SJSA1 (cell line): ENCODE measurements around the gene CX3CL1. TPM values are rescaled to one million over a fixed set of nuclear protein-coding genes. Genes with fewer than 3 reads are reported as not detected.
"Not testable (repeated sequence)": the region's sequence is repeated elsewhere in the genome, so short reads cannot be mapped to it uniquely, and the experiment has no call there.

Experiments used
- DNase-seq, 2 experiments: peaks; one replicate each; pipeline ENCODE4 v3.0.0-alpha.2; 2015 to 2020; ENCODE audit warnings: low spot score in 2 of 2, low read depth in 1 of 2
- H3K27ac ChIP-seq: fragments of 250-450 bp; sonication (Bioruptor Pico); 2 replicates; pipeline ENCODE4 v1.5.1; 2020; ENCODE audit warnings: mild to moderate bottlenecking, moderate library complexity
- H3K27me3 ChIP-seq: fragments of 250-450 bp; sonication (Bioruptor Pico); replicated peaks from 2 replicates; pipeline ENCODE4 v1.5.1; 2020; ENCODE audit warnings: mild to moderate bottlenecking, moderate library complexity
- H3K36me3 ChIP-seq: fragments of 250-450 bp; sonication (Bioruptor Pico); 2 replicates; pipeline ENCODE4 v1.5.1; 2020; ENCODE audit warnings: mild to moderate bottlenecking
- H3K4me1 ChIP-seq: fragments of 250-450 bp; sonication (Bioruptor Pico); replicated peaks from 2 replicates; pipeline ENCODE4 v1.6.1; 2021; ENCODE audit warnings: mild to moderate bottlenecking
- H3K4me3 ChIP-seq: fragments of 250-450 bp; sonication (Bioruptor Pico); 2 replicates; pipeline ENCODE4 v1.5.1; 2020; ENCODE audit warnings: mild to moderate bottlenecking
- H3K9me3 ChIP-seq: fragments of 250-450 bp; sonication (Bioruptor Pico); replicated peaks from 2 replicates; pipeline ENCODE4 v1.5.1; 2020; ENCODE audit warnings: mild to moderate bottlenecking
- total RNA-seq: library from RNA; depleted of rRNA; stranded (reverse); fragments of >200 nt; shearing (Covaris generic); gene quantifications from 2 replicates; pipeline ENCODE4 v1.2.3, GENCODE V29; 2014

CX3CL1 gene
- total RNA-seq, 1 experiment from 2014 or later = 0.18 TPM

DNA sequence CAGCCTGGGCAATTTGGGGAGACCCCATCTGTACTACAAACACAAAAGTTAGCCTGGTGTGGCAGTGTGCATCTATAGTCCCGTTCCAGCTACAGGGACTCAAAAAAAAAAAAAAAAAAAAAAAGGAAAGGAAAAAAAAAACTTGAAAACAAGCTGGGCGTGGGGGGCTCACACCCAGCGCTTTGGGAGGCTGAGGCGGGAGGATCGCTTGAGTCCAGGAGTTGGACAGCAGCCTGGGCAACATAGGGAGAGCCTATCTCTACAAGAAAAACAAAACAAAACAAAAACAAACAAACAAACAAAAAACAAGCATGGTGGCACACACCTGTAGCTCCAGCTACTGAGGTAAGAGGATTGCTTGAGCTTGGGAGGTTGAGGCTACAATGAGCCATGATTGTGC, 19.4 kb downstream of the CX3CL1 start:
- no peak for DNase-seq
- H3K9me3 ChIP-seq = no peaks in the 10 kb centered on the region; the same call in 1 of the 2 replicates
- H3K4me3 ChIP-seq = no peak overlapping the region
- H3K36me3 ChIP-seq = no peaks in the 10 kb centered on the region
- no peaks in the 10 kb centered on the region for H3K27me3 ChIP-seq
- peaks cover 11% of the 10 kb centered on the region for H3K4me1 ChIP-seq
- no peak overlapping the region for H3K27ac ChIP-seq

DNA sequence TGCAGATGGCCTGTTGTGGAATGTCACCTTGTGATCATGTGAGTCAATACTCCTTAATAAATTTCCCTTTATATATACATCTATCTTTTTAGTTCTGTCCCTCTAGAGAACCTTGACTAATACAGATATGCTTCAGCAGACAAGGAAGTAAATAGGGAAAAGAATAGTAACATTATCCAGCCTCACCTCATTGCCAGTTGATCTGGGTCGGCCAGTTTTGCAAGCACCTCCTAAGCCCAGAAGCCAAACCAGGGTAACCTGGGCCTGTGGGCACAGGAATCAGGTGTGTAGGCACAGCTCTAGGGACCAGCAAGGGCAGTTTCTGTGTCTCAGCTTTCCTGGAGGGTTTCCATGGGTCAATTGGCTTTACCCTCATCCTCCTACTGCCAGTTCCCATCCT, 20.4 kb downstream of the CX3CL1 start:
- Histone ChIP-seq H3K36me3 (no peaks in the 10 kb centered on the region), H3K4me1 (peaks cover 3% of the 10 kb centered on the region; the same call in 1 of the 2 replicates), H3K4me3 (no peak overlapping the region), H3K27ac (no peak overlapping the region), H3K27me3 (no peaks in the 10 kb centered on the region), H3K9me3 (no peaks in the 10 kb centered on the region; the same call in 1 of the 2 replicates)
- DNase-seq = no peak

DNA sequence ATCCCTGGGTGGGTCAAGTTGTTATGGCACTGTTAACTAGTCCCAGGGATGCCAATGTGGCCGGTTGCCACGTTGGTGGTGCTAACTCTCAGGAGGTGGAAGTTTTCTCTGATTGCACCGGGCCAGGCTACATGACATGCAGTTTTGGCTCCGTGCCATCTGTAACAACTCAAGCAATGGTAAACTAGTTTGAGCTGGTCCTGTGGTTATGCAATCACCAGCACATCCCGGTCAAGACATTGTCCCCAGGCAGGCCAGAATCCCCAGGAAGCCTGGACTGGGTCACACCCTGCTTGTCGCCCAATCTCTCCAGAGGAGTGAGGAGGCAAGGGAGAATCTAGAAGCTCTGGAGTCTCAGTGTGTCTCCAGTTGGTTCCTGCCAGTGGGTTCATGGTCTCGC, 22.2 kb downstream of the CX3CL1 start:
- no peaks in the 10 kb centered on the region for H3K27me3 ChIP-seq
- DNase-seq = no peak

DNA sequence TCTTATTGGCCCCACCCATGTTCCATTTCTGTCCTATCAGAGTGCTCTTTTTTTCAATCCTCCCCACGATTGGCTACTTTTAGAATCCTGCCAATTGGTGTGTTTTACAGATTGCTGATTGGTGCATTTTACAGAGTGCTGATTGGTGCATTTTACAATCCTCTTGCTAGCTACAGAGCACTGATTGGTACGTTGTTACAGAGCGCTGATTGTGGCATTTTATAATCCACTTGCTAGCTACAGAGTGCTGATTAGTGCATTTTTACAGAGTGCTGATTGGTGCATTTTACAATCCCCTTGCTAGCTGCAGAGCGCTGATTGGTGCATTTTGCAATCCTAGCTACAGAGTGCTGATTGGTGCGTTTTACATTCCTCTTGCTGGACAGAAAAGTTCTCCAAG, 22.7 kb downstream of the CX3CL1 start:
- Histone ChIP-seq H3K4me3 (no peak overlapping the region), H3K36me3 (no peaks in the 10 kb centered on the region), H3K4me1 (0 out of 2 replicates have a peak, but pooled peaks cover 3% of the 10 kb centered on the region), H3K27me3 (no peaks in the 10 kb centered on the region), H3K27ac (no peak overlapping the region), H3K9me3 (no peaks in the 10 kb centered on the region; the same call in 1 of the 2 replicates)
- no peak for DNase-seq

More for the DNA sequence above, 22.2 kb downstream of the CX3CL1 start:
- Histone ChIP-seq H3K9me3 (no peaks in the 10 kb centered on the region; the same call in 1 of the 2 replicates), H3K27ac (no peak overlapping the region), H3K4me1 (0 out of 2 replicates have a peak, but pooled peaks cover 3% of the 10 kb centered on the region), H3K36me3 (no peaks in the 10 kb centered on the region), H3K4me3 (no peak overlapping the region)

DNA sequence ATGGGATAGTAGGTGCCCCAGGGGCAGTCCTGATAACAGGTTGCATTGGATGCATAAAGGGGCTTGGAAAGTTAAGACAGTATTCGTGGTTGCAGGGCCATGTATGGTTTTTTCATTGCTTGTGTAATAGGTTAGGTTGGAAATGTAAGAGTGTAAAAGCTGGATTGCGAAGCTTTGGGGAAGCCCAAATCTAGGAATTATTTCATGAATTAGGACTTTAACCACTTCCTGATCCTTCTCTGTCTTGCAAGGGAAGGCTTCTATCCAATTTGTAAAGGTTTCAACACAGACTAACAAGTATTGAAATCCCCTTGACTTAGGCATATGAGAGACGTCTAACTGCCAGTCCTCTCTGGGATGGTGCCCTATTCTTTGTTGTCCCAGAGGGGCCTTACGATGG, 24.5 kb downstream of the CX3CL1 start:
- Histone ChIP-seq H3K4me3 (no peak overlapping the region), H3K27ac (no peak overlapping the region), H3K36me3 (no peaks in the 10 kb centered on the region), H3K9me3 (no peaks in the 10 kb centered on the region; the same call in 1 of the 2 replicates), H3K4me1 (0 out of 2 replicates have a peak, but pooled peaks cover 3% of the 10 kb centered on the region), H3K27me3 (no peaks in the 10 kb centered on the region)
- no peak for DNase-seq

DNA sequence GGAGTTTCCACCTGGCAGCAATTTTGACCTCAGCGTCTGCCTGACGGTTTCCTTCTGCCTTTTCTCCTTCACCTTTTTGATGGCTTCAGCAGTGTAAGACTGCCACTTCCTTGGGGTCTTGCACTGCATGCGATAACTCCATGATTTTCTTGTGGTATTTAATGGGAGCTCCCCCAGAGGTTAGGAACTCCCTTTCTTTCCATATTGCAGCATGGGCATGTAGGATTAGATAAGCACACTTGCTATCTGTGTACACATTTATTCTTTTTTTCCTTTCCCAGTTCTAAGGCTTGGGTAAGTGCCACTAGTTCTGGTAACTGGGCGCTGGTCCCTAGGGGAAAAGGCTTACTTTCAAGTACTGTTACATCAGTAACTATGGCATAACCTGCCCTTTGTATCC, 25.2 kb downstream of the CX3CL1 start:
- H3K27ac ChIP-seq, DNase-seq, H3K36me3 ChIP-seq, H3K27me3 ChIP-seq, H3K4me3 ChIP-seq, H3K9me3 ChIP-seq, H3K4me1 ChIP-seq: not testable (repeated sequence)

DNA sequence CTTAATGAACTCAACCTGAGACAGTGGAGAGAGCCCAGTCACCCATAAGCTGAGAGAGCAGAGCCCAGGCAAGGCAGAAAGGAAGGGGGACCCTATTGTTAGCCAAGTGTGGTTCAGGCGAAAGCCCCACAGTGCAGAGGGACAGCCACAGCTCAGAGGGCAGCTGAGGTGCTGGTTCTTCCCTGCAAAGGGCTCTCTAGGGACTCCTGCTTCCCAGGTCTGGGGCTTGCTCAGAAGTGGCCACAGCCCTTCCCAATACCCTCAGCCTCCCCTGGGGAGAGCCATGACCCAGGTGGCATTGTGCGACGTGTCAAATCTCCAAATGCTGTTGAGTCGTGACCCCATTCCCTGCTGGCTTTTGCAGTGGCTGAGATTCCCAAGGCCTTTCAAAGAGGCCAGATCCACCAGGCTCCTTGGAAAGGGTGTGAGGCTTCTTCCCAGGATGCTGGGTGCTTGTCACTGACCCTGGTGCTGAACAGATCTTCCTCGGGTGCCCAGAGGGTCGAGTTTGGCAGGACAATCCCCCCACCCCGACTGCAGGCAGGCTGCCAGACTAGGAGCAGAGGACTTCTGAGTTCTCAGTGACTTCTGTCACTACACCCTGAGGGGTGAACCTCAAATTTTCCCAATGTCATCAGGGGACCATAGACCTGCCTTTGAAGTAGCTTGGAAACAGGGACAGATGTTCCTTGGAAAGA, 29.8 kb downstream of the CX3CL1 start:
- no peaks in the 10 kb centered on the region for H3K9me3 ChIP-seq
- DNase-seq = no peak
- no peak overlapping the region for H3K4me3 ChIP-seq
- H3K36me3 ChIP-seq = no peaks in the 10 kb centered on the region
- H3K27ac ChIP-seq = no peak overlapping the region
- no peaks in the 10 kb centered on the region for H3K4me1 ChIP-seq
- H3K27me3 ChIP-seq = peaks cover 4% of the 10 kb centered on the region; the same call in 1 of the 2 replicates

DNA sequence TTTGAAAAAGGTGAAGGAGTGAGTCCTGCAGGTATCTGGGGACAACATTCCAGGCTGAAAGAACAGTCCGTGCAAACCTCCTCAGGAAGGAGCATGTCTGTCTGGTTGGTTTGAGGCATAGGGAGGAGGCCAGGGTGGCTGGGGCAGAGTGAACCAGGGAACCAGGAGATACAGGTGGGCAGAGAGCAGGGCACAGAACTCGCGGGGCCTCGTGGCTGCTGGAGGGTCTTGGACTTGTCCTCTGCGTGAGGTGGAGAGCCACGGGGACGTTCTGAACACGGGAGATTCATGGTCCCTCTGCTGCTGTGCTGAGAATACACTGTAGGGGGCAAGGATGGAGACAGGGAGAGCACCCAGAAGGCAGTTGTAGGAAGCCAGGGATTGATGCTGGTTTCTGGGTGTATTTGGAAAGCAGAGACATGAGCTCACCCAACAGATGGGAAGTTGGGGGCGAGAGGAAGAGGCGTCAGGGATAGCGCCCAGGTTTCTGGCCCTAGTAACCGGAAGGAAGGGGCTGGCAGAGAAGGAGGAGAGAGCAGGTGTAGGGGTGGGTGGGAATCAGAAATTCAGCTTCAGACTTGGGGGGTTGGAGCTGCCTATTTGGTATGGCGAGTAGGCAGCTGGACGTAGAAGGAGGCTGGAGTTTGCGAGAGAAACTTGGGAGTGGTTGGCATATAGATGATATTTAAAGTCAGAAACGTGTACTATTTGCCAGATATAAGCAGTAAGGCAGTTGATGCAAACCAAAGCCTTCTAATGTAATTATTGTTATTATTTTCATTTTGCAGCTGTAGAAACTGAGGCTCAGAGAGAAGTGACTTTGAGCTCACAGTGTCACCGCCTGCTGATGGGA, 31.9 kb downstream of the CX3CL1 start, which contains the start of gene CCL17:
Gene CCL17, plus strand, starts transcription at position 803 of the 853 bp plus-strand sequence. CDS start 9,166 bp downstream, outside the sequence.
- Histone ChIP-seq H3K9me3 (no peaks in the 10 kb centered on the region), H3K27ac (no peak within 1 kb of the TSS), H3K36me3 (no peaks in the 10 kb centered on the region), H3K4me1 (no peaks in the 10 kb centered on the region), H3K27me3 (peaks cover 4% of the 10 kb centered on the region; the same call in 1 of the 2 replicates), H3K4me3 (no peak within 1 kb of the TSS)
- no peak for DNase-seq

DNA sequence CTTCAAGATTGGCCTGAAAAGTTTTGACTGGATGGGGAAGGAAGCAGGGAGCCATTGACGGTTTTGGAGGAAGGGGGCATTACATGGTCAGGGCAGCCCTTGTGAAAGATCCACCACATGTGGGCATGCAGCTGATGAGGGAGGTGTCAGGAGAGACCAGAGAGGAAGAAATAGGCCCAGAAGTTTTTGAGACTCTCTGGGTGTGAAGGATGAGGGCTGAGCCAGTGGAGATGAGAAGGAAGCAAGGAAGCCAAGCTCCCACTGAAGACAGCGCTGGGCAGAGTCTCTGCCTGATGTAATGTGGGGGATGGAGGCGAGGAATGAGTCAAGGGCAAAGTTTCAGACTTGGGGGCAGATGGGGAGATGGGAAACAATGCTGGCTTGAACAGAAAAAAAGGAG, 32.8 kb downstream of the CX3CL1 start:
- Histone ChIP-seq H3K27me3 (peaks cover 4% of the 10 kb centered on the region; the same call in 1 of the 2 replicates), H3K4me3 (no peak overlapping the region), H3K9me3 (no peaks in the 10 kb centered on the region), H3K36me3 (no peaks in the 10 kb centered on the region), H3K27ac (no peak overlapping the region), H3K4me1 (no peaks in the 10 kb centered on the region)
- no peak for DNase-seq

DNA sequence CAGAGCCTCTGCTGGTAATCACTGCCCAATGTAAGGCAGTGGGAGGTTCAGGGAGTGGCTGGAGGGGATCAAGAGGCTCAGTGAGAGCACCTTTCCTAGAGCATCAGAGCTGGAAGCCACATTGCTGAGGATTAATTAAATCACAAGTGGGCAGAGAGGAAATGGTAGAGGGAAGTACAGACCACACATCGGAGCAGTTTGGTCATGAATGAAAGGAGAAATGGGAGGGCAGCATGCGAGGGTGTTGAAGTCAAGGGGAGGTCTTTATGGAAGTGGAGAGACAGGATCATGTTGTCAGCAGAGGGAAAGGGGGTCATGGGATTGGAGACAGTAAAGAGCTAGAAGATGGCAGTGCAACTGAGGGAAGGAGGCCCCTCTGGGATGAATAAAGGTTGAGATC, 34.6 kb downstream of the CX3CL1 start:
- Histone ChIP-seq H3K36me3 (no peaks in the 10 kb centered on the region), H3K9me3 (no peaks in the 10 kb centered on the region), H3K27me3 (peaks cover 4% of the 10 kb centered on the region; the same call in 1 of the 2 replicates), H3K4me1 (no peaks in the 10 kb centered on the region), H3K4me3 (no peak overlapping the region), H3K27ac (no peak overlapping the region)
- no peak for DNase-seq

DNA sequence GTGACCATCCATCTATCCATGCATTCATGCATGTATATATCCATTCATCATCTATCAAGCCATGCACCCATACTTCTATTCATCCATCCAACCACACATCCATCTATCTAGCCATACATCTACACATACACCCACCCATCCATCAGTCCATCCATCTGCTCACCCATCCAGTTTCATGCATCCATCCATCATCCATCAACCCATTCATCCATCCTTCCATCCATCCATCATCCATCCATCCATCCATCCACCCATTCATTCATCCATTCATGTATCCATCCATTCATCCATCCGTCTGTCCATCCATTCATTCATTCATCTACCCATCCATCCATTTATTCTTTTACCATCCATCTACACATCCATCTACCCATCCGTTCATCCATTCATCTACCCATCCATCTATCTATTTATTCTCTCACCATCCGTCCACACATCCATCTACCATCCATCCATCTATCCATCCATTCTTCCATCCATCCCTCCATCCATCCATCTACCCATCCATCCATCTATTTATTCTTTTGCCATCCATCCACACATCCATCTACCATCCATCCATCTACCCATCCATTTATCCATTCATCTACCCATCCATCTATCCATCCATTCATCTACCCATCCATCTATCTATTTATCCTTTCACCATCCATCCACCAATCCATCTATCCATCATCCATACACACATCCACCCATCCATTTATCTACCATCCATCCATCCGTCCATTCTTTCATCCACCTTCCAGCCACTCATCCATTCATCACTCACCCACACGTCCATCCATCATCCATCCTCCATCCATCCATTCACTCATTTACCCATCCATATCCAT, 35.4 kb downstream of the CX3CL1 start:
- H3K27me3 ChIP-seq = no peaks in the 10 kb centered on the region; the same call in 1 of the 2 replicates
- H3K4me3 ChIP-seq = no peak overlapping the region
- no peak overlapping the region for H3K27ac ChIP-seq
- H3K9me3 ChIP-seq = no peaks in the 10 kb centered on the region
- H3K4me1 ChIP-seq = no peaks in the 10 kb centered on the region
- no peaks in the 10 kb centered on the region for H3K36me3 ChIP-seq
- DNase-seq = no peak

DNA sequence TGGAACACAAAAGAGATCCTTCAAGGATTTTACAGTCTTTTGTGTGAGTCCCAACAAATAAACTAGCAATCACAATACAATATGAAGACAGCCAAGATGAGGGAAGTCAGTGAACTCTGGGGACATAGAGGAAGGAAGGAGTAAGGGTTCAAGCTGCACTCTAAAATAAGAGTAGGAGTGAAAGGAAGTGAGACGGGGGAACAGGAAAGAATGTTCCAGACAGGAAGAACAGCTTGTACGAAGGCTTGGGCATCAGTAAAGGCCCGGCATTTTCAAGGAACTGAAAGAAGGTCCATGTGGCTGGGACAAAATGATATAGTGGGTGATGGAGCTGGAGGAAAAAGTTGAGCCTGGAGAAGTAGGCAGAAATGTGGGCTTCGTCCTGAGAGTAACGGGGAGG, 36.8 kb downstream of the CX3CL1 start:
- Histone ChIP-seq H3K4me1 (no peaks in the 10 kb centered on the region), H3K4me3 (no peak overlapping the region), H3K27me3 (no peaks in the 10 kb centered on the region; the same call in 1 of the 2 replicates), H3K27ac (no peak overlapping the region), H3K9me3 (no peaks in the 10 kb centered on the region), H3K36me3 (no peaks in the 10 kb centered on the region)
- DNase-seq = no peak

DNA sequence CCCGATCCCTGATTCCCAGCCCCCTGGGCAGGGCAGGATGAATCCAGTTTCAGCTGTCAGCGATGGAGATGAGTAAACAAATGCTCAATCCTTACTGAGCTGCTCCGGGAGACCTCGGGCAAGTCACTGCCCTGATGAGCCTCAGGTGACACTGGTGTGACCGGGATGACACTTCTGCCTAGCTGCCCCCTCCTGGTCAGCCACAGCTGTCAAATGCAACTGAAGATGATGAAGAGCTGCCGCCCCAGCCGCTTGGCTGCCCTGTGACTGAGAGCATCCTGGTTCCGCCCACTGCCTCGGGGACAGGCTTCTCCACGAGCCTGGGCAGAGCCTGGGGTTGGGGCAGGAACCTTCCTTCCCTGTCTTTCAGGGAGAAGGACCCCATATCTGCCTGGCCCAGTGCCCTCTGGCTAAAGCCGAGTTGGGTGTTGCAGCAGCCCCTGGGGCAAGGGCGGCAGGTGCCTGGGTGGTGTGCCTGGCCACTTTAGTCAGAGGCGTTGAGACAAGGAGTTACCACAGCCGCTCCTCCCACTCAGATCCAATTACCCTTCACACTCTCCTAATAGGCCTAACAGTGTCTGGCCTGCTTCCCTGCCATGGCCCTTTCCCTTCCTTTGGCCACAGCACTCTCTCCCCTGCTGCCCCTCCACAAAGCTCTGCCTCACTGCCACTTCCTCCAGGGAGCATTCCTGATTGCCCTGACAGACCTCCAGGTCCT, 37.7 kb downstream of the CX3CL1 start:
- no peak overlapping the region for H3K4me3 ChIP-seq

More for the DNA sequence above, 37.7 kb downstream of the CX3CL1 start:
- Histone ChIP-seq H3K27ac (no peak overlapping the region), H3K4me1 (no peaks in the 10 kb centered on the region), H3K27me3 (no peaks in the 10 kb centered on the region), H3K36me3 (no peaks in the 10 kb centered on the region), H3K9me3 (no peaks in the 10 kb centered on the region)
- DNase-seq = no peak
